Choroid plexus epithelial cell (primary cell): ENCODE measurements around the gene LPIN1.

ENCODE experiments used
- DNase-seq: peaks from one replicate; pipeline ENCODE4 v3.0.0-alpha.2; 2010; ENCODE audit warnings: low read depth
- H3K4me3 ChIP-seq: 2 replicates; pipeline ENCODE4 v1.5.1; 2011; ENCODE audit warnings: low read depth, mild to moderate bottlenecking, control low read depth, low read length, moderate library complexity
- TF ChIP-seq, protein P1 (sequence below): conservative IDR thresholded peaks from 2 replicates; pipeline ENCODE4 v1.5.1; 2011; ENCODE audit warnings: low read depth, mild to moderate bottlenecking, control low read depth, inconsistent platforms, low read length, moderate library complexity

Gene LPIN1

DNA sequence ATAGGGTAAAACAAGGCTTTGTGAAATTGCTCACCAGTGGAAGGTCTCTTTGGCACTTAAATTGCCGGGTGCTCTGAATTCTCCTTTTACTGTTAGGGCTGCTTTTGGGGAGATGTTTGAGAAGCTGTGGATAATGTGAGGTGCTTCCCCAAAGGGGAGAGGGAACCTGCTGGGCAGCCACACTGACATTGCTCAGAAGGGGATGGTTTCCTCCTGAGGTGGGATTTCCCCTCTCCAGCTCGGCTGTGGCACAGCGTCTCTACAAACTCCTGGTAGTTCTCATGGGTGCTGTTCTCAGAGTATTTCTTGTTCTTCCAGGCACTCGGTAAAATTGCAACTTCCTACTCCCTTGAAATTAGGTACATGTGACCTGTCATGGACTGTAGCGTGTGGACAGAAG lies 124.2 kb downstream of the LPIN1 start:
- no peak overlapping the region for H3K4me3 ChIP-seq
- TF ChIP-seq, protein P1, sequence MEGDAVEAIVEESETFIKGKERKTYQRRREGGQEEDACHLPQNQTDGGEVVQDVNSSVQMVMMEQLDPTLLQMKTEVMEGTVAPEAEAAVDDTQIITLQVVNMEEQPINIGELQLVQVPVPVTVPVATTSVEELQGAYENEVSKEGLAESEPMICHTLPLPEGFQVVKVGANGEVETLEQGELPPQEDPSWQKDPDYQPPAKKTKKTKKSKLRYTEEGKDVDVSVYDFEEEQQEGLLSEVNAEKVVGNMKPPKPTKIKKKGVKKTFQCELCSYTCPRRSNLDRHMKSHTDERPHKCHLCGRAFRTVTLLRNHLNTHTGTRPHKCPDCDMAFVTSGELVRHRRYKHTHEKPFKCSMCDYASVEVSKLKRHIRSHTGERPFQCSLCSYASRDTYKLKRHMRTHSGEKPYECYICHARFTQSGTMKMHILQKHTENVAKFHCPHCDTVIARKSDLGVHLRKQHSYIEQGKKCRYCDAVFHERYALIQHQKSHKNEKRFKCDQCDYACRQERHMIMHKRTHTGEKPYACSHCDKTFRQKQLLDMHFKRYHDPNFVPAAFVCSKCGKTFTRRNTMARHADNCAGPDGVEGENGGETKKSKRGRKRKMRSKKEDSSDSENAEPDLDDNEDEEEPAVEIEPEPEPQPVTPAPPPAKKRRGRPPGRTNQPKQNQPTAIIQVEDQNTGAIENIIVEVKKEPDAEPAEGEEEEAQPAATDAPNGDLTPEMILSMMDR: no peak
- no peak for DNase-seq

DNA sequence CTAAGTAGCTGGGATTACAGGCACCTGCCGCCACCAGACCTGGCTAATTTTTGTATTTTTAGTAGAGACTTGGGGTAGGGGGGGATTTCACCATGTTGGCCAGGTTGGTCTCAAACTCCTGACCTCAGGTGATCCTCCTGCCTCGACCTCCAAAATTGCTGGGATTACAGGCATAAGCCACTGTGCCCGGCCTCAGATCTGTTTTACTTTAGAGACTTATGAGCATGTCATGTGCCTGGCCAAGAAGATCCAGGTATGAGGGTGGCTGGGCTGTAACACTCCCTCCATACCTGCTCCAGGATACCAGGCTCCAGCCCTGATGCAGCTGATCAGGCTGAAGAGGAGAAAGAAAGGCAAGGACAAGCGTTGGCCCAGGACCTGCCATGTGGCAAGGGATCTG lies 125.0 kb downstream of the LPIN1 start:
- no peak for DNase-seq
- no peak overlapping the region for H3K4me3 ChIP-seq
- TF ChIP-seq, protein P1: no peak

DNA sequence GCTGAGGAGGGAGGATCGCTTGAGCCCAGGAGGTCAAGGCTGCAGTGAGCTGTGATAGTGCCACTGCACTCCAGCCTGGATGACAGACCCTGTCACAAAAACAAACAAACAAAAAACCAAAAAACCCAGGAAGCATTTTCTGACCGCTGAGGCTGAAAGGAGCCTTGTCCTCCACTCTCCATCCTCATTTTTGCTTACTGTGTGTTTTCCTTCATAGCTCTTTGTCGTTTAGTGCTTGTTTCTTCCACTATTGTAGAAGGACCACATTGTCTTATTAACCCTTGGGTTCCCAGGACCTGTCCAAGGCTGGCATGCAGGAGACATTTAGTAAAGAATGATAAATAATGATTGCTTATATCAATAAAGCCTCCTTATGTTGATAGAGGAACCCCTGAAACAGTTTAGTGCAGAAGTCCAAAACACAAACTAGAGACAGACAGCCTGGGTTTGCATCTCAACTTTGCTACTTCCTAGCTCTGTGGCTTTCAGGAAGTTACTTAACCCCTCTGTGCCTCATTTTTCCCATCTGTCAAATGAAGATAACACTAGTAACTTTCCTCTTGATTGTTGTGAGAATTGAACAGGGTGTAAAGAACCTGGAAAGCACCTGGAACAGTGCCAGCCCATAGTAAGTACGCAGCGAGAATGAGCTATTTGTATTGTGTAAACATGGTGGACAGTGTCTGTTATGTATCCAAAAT lies 126.0 kb downstream of the LPIN1 start:
- TF ChIP-seq, protein P1: no peak
- peak; percentile 55 for DNase-seq
- no peak overlapping the region for H3K4me3 ChIP-seq

DNA sequence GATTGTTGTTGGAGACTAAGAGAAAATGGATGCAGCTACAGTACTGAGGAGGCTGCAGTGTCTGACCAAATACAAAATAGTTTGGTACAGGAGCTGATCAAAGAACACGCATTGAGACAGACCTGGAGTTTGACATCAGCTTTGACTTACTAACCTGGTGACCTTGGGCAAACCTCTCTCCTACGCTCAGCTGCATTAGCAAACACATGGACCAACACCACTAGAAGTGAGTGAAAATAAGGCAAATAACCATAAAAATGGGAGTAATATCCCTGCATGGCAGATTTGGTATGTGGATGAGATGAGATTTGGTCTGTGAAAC lies 126.5 kb downstream of the LPIN1 start:
- DNase-seq: no peak
- no peak overlapping the region for H3K4me3 ChIP-seq
- TF ChIP-seq, protein P1: no peak

DNA sequence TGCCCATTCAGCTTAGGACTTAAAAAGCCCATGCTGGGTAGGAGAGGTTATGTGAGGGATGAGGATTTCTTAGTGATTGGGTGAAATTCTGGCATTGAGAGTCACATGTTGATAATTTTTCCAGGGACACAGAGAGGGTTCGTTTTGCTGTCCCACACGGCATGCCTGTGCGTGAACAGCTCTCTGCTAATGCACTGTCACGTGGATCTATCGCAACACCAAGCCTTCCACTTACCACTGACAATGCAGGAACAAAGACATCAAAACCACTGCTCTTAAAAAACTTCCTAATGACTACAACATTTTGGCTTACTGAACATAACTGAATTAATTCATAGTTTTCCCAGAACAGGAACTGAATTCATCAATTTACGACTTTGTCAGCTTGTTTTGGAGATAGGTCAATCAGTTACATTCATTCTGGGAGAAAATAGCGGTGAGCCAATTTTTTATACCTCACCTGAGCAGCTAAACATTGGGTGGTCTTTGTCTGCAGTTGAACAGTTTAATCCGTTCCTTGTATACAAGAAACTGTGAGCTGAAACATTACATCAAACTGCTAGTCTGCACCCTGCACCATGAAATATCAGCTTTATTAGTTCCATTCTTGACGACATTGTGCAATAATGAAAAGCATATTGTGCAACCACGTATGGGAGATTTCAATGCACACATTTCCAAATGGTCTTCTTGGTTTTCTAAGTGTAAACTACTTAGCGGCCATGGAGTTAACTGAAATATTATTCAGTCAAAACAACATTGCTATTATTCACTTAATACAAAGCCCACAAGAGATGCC lies 127.1 kb downstream of the LPIN1 start:
- DNase-seq: peak; percentile 59
- TF ChIP-seq, protein P1: no peak
- no peak overlapping the region for H3K4me3 ChIP-seq

DNA sequence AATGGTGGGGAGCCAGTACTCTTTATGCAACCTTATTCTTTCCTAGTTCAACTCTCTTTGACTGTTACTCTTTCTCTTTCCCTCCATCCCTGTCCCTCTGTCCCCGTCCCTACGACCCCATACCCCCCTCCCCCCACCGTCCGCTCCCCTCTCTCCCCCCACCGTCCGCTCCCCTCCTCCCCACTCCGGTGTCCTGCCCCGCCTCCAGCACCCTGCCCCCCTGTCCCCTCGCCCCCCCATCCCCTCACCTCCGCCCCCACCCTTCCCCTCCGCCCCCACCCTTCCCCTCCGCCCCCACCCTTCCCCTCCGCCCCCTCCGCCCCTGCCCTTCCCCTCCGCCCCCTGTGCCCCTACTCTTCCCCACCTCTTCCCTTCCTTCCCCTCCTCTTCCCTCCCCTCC lies 128.4 kb downstream of the LPIN1 start:
- no peak for DNase-seq
- TF ChIP-seq, protein P1: no peak
- H3K4me3 ChIP-seq: no peak overlapping the region

DNA sequence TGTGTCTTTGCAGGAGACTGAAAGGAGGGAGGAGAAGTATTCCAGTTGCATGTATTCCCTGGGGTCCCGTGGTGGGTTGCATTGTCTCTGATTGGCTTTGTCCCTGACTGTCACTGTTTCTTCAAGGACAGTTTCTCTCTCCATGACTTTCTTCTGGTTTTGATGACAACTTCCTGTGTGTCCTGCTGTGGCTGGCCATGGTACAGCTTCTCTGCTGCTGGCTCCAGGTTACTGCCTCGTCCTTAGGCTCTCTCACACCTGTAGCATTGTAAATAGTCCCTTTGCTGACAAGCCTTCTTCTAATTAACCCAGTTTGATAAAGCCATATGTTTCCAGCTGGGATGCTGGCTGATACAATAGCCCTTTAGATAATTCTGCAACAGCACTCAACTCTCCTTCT lies 129.0 kb downstream of the LPIN1 start:
- H3K4me3 ChIP-seq: no peak overlapping the region
- no peak for DNase-seq
- TF ChIP-seq, protein P1: no peak
